ENCODE data around the gene CCDC124.

CCDC124 gene

GRCh38 chr19:17936379-17936778, 3.6 kb downstream of the CCDC124 start:
- no peak for DNase-seq (ENCODE audit: low spot score)

DNA sequence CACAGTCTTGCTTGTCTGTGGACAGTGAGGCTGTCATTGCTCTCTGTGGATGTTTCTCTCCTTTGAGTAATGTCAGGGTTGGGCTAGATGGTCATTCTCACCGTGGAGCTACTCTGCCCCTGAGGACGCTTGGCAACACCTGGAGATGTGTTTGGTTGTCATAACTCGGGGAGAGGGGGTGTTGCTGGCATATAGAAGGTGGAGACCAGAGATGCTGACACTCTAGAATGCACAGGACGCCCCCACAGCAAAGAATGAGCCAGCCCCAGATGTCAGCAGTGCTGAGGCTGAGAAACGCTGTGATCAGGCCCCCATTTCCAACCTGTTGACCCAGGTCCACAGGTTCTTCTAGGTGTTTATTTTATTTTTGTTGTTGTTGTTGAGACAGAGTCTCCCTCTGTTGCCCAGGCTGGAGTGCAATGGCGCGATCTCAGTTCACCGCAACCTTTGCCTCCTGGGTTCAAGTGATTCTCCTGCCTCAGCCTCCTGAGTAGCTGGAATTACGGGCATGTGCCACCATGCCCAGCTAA, 4.6 kb downstream of the CCDC124 start:
- DNase-seq (ENCODE audit: low spot score): no peak

DNA sequence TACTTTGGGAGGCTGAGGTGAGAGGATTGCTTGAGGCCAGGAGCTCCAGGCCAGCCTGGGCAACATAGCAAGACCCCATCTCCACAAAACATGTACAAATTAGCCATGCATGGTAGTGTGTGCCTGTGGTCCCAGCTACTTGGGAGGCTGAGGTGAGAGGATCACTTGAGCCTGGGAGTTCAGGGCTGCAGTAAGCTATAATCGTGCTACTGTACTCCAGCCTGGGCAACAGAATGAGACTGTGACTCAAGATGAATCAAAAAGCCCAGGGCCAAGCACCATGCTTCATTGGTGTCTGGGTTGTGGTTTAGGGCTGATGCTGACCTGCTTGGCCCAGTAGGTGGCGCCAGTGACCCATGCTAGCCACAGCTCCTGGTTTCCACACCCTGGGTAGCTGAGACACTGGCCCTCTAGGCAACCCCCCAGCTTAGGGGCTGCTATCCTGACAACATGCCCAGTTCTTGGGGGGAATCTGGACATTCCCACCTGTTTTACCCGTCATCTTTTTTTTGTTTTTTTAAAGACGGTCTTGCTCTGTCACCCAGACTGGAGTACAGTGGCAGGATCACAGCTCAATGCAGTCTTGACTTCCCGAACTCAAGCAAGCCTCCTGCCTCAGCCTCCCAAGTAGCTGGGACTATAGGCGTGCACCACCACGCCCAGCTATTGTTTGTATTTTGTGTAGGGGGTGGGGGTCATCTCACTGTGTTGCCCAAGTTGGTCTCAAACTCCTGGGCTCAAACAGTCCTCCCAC, 5.5 kb downstream of the CCDC124 start:
- DNase-seq (ENCODE audit: low spot score): peak; percentile 86

DNA sequence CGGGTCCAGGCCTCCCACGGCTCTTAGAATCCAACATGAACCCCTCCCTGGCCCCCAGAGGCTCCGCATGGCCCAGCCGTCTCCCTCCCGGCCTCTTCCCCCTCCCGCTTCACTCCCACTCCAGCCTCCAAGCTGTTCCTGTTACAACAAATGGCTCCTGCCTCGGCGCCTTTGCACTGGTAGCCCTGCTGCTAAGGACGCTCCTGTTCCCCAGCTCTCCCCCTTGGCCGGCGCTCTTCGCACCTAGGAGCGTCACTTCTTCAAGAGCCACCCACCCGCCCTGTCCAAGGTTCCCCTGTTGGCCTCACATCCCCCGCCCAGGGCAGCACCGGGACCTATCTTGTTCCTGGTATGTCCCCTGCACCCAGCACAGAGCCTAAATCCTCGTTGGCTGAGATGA, 9.4 kb downstream of the CCDC124 start:
- no peak for DNase-seq (ENCODE audit: low spot score)

- no peak for DNase-seq (ENCODE audit: low spot score)
Measured at GRCh38 chr19:17942582-17943273, 9.9 kb downstream of the CCDC124 start.

- no peak for DNase-seq (ENCODE audit: low spot score)
Measured at GRCh38 chr19:17943274-17944221, 10.7 kb downstream of the CCDC124 start.

DNA sequence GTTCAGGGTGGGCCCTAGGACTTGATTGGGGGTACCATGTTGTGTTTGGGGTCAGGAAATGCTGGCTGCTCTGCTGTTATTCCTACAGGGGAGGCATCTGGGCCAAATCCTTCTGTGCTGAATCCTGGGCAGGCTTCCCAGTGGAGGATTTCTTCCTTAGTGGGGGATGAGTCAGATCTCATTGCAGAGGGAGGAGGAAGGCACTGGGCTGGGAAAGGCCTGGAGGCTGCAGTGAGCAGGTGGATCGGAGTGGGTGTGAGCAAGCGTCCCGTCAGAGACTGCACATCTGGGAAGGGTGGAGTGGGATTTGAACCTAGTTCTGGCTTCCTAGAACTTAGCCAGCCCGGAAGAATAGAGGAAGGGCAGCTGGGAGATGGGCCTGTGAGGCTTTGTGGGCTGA, 11.5 kb downstream of the CCDC124 start:
- DNase-seq (ENCODE audit: low spot score): no peak

GRCh38 chr19:17946965-17947784, 14.4 kb downstream of the CCDC124 start:
- DNase-seq (ENCODE audit: low spot score): no peak

DNA sequence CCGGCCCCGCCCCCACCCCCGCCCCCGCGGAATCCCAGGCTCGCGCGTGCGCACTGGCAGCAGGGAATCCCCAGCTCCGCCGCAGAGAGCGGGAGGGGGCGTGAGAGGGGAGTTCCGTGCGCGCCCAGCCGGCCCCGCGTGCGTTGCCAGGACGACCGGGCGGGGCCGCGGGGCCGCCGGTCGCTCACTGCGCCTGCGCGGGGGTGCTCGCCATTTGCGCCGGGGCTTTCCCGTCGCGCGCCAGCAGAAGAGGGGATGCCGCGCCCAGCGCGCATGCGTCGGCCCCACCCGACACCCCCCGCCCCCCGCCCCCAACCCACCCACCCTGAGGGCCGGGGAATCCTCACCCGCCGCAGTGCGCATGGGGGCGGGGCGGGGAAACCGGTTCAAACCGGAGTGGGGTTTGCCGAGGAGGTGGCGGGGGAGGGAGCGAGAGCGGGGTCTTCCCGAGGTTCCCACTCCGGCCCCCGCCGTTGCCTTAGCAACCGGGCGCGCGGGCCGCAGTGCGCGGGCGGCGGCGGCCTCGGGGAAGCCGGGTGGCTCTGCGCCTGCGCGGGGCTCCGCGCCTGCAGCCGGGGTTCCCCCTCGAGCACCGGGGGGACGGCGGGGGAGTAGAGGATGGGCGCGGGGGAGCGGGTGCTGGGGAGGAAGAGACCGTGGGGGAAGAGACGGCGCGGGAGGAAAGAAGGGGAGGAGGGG, 15.1 kb downstream of the CCDC124 start:
- peak; percentile 93 for DNase-seq (ENCODE audit: low spot score)

DNA sequence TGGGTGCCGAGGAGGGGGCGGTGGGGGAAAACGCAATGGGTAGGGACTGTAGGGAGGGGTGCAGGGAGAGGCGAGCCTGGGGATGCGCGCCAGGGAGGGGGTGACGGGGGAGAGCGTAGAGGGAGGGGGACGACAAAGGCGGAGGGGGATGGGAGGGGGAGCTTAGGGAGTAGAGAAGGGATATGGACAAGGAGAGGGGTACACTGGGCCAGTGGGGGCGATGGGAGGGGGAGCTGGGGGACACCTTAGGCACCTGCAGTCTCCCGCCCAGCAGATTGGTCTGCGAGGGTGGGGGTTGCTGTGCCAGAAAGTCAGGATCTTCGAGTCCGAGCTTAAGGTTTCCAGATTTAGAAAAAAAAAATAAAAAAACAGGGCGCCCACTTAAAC, 15.7 kb downstream of the CCDC124 start:
- DNase-seq (ENCODE audit: low spot score): no peak

GRCh38 chr19:17948931-17949930, 16.4 kb downstream of the CCDC124 start:
- no peak for DNase-seq (ENCODE audit: low spot score)

GRCh38 chr19:17949956-17950309, 17.1 kb downstream of the CCDC124 start:
- no peak for DNase-seq (ENCODE audit: low spot score)

DNA sequence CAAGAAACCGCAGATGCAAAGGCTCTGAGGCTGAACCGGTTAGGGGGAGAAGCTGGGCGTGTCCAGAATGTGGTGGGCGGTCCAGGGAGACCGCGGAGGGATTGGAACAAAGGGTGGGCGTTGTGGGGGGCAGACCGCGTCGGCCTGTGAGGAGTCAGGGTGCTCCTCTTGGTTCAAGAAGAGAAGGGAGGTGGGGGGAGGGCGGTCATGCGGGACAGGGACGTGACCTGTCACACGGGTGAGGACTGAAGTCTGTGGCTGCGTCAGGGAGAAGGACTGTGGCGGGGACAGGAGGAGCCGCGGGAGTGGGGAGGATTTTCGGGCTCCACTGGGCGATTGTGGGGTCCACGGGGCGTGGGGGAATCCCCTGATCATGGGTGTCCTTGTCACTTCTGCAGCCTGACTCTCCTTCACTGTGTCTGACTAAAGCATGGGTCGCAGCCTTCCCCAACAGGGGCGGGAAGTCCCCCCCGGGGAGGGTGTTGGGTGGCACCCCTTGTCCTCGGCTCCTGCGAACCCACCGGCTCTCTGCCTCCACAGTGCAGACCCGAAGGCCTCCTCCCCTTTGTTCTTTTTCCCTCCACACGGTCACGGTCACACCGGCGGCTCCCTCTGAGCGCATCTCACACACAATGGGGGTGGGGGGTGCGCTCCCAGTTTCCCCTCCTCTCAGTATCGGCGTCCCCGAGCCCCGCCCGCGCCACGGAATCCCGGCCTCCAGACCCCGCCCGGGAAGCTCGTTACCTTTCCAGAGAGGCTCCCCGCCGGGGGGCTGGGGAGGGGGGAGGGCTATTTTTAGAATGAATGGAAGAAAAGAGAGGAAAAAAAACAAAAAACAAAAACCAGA, 17.7 kb downstream of the CCDC124 start:
- DNase-seq (ENCODE audit: low spot score): no peak

- no peak for DNase-seq (ENCODE audit: low spot score)
Measured at GRCh38 chr19:17951157-17951989, 18.6 kb downstream of the CCDC124 start.

- DNase-seq (ENCODE audit: low spot score): no peak
Measured at GRCh38 chr19:17951990-17952976, 19.5 kb downstream of the CCDC124 start.

GRCh38 chr19:17953316-17953801, 20.5 kb downstream of the CCDC124 start:
- DNase-seq (ENCODE audit: low spot score): no peak
